ENCODE results near the gene METTL6.
A peak's percentile ranks its signal among the peaks of the same experiment; 100 is the strongest.
"Not testable (repeated sequence)": the region's sequence is repeated elsewhere in the genome, so short reads cannot be mapped to it uniquely, and the experiment has no call there.

METTL6 gene

DNA sequence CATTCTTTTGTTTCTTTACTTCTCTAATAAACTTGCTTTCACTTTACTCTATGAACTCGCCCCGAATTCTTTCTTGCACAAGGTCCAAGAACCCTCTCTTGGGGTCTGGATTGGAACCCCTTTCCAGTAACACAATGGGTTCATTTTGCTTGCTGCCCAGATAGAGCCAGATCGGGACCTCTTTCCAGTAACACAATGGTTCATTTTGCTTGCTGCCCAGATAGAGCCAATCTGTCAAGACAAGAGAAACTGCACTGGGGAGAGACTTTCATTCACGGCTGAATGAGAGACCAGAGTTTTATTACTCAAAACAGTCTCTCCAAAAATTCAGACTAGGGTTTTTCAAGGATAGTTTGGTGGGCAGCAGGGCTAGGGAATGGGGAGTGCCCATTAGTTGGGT is 25.4 kb downstream of the METTL6 start:
- DNase-seq = no peak

GRCh38 chr3:15399970-15400369 is 27.4 kb downstream of the METTL6 start:
- no peak for DNase-seq

GRCh38 chr3:15398731-15399133 is 28.6 kb downstream of the METTL6 start:
- DNase-seq = not testable (repeated sequence)

DNA sequence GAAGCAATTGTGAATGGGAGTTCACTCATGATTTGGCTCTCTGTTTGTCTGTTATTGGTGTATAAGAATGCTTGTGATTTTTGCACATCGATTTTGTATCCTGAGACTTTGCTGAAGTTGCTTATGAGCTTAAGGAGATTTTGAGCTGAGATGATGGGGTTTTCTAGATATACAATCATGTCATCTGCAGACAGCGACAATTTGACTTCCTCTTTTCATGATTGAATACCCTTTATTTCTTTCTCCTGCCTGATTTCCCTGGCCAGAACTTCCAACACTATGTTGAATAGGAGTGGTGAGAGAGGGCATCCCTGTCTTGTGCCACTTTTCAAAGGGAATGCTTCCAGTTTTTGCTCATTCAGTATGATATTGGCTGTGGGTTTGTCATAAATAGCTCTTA is 34.1 kb downstream of the METTL6 start:
- DNase-seq = not testable (repeated sequence)

DNA sequence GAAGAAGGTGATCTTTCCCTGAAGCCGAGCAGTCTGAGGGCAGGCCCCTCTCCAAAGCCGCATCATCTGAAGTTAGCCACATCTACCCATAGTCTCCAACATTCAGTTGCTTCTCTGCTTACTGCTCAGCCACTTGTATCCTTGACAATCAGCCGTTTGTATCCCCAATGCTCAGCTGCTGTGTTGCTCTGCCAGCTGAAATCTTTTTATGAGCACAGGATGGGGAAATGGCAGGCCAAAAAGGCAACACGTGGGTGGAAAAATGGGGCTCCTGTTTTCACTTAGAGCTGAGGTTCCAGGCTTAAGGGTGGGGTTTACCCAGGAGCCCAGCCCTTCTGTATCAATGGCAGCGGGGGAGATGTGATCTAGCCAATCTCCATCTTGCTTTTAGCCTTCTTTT is 36.3 kb downstream of the METTL6 start:
- no peak for DNase-seq

GRCh38 chr3:15390460-15390859 is 36.9 kb downstream of the METTL6 start:
- no peak for DNase-seq

DNA sequence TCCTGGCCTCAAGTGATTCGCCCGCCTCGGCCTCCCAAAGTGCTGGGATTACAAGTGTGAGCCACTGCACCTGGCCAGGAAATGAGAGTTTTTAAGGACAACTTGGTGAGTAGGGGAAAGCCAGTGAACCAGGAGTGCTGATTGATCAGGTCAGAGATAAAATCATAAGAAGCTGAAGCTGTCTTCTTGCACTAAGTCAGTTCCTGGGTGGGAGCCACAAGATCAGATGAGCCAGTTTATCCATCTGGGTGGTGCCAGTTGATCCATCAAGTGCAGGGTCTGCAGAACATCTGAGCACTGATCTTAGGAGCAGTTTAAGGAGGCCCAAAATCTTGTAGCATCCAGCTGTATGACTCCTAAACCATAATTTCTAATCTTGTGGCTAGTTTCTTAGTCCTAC is 39.0 kb downstream of the METTL6 start:
- DNase-seq = not testable (repeated sequence)

DNA sequence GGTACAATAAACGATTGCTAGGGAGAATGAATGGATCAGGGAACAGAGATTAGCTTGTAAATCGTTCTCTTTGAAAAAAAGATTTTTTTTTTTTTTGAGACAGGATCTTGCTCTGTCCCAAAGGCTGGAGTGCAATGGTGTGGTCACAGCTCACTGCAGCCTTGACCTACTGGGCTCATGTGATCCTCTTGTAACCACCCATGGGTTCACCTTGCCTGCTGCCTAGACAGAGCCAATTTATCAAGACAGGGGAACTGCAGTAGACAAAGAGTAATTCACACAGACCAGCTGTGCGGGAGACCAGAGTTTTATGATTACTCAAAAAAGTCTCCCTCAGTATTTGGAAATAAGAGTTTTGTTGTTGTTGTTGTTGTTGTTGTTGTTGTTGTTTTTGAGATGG is 39.6 kb downstream of the METTL6 start:
- no peak for DNase-seq

DNA sequence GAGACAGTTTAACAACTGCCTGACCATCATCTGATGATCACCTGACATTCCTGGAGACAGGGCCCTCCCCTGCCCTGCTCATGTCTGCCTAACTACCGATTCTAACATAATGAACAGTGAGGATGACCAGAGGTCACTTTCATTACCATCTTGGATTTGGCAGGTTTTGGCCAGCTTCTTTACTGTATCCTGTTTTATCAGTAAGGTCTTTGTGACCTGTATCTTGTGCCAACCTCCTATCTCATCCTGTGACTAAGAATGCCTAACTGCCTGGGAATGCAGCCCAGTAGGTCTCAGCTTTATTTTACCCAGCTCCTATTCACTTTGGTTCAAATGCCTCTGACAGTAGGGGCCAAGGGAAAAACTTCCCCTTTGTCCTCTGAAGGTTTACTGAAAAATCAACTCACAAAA is 40.2 kb downstream of the METTL6 start:
- DNase-seq = no peak

DNA sequence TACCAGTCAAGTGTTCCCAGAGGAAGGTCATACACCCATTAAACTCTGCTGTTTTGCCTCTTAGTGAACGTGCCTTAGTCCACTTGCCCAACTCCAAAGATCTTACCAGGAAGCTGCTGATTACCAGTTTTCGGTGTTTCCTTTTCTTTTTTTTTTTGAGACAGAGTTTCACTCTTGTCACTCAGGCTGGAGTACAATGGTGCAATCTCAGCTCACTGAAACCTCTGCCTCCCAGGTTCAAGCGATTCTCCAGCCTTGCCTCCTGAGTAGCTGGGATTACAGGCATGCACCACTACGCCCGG is 40.7 kb downstream of the METTL6 start:
- not testable (repeated sequence) for DNase-seq

DNA sequence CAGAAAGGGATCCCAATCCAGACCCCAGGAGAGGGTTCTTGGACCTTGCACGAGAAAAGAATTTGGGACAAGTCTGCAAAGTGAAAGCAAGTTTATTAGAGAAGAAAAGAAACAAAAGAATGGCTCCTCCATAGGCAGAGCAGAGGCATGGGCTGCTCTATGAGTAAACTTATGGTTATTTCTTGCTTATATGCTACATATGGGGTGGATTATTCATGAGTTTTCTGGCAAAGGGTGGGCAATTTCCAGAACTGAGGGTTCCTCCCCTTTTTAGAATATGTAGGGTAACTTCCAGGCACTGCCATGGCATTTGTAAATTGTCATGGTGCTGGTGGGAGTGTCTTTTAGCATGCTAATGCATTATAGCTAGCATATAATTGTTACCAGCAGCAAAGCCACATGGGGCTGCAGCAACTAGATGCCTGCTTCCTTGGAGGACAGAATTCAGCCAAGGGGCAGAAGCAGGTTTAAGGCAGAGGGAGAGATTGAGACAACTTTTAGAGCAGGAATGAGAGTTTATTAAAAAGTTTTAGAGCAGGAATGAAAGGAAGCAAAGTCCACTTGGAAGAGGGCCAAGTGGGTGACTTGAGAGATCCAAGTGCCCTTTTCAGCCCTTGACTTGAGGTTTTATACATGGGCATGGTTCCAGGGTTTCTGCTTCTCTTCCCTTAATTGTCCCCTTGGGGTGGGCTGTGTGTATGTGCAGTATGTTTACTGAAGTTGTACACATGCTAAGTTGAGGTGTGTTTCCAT is 41.3 kb downstream of the METTL6 start:
- DNase-seq = no peak

GRCh38 chr3:15385238-15385695 is 42.1 kb downstream of the METTL6 start:
- not testable (repeated sequence) for DNase-seq

DNA sequence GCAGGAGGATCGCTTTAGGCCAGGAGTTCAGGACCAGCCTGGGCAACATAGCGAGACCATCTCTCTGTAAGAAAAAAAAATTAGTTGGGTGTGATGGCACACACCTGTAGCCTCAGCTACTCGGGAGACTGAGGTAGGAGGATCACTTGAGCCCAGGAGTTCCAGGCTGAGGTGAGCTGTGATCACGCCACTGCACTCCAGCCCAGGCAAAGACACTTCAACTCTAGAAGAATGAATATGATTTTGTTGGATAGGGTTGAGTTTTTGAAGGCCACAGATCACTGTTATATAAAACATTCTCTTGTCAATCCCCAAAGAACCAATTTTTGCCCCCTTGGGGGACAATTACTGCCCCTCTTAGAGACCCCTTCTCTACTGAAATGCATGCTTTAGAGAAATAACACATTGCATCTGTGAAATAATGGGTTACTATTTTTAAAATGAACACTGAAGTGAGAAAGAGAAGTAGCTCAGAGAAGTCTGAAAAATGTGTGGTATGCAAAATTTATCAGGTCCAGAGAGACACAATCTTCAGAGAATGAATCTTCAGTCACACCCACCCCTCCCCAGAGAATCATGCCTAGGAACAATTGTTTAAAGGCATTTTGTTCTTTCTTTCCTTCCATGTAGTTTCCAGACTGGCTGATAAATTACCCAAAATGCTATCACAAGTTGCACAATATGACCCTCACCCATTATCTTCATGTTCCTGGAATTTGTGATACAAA is 42.7 kb downstream of the METTL6 start:
- no peak for DNase-seq

DNA sequence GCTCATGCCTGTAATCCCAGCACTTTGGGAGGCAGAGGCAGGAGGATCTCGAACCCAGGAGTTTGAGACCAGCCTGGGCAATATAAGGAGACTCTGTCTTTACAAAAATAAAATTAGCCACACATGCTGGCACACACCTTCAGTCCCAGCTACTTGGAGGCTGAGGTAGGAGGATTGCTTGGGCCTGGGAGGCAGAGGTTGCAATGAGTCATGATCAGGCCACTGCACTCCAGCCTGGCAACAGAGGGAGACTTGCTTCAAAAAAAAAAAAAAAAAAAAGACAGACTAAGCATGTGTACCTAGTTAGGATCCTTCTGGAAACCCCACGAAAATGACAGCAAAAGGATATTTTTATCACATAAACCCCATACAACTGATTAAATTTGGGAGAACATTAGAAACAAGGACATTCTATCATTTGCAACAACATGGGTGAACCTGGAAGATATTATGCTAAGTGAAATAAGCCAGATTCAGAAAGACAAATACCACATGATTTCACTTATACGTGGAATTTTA is 44.9 kb downstream of the METTL6 start:
- no peak for DNase-seq

DNA sequence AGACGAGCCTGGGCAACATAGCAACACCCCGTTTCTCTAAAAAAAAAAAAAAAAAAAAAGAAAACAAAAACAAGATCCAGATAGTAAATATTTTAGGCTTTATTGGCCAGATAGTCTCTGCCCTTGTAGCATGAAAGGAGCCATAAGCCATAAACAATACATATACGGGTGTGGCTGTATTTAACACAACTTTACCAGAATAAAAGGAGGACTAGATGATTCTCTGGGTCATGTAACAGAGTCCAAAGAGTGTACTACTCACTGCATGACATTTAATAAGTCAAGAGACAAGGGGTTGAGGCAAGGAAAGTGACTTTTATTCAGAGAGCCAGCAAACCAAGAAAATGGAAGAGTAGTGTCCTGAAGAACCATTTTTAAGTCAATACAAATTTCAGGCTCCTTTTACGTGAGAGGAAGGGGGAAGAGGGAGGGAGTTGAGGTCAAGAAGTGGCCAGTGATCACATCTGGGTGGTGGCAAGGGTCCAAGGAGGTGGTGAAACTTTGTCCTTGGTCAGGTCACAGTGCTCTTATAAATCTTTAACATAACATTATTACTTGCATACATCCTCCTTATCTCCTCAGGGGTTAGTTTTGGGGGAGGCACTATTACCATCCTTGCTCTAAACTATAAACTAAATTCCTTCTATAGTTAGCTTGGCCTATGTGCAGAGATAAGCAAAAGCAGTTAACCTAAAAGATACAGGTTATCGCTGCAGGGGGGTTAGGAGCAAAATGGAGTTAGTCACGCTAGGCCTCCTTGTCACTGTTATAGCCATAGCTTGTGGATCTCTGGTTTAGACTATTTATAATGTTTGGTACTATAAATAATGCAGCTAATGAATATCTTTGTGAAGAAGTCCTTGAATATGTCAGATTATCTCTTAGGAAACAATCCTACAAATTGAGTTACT is 46.1 kb downstream of the METTL6 start:
- no peak for DNase-seq

DNA sequence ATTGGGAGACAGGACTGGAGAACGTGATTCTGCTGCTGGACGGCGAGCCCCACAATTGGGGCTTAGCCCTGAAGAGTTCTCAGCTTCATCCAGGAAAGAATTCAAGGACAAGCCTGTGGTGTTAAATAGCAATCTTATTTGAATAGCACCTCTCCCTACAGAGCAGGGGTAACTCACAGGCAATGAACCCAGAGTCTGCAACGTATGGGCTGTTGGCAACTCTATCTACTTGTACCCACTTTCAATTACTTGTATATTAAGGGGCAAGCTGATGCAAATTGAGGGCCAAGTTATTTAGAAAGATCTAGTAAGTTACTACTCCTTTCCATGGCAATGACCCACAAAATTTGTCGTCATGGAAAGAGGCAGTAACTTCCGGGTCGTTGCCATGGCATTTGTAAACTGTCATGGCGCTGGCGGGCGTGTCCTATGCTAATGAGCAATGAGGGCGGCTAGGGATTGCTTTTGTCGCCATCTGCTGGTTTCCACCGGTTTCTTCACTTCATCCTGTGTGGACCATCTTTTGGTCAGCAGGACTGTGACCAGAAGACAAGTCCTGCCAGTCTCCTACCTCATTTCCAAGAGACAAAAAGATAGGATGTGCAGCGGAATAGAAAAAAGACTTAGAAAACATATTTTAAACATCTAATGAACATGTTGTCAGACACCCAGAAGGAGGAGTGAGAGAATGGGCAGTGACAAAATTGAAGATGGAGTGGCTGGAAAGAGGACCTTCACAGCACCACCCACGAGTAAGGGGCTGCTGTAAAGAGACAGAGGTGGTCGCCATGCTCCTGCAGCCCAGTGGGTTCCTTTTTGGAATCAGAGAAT is 49.2 kb downstream of the METTL6 start:
- DNase-seq = peak; percentile 83 to 93

- DNase-seq = no peak
These were observed 51.8 kb downstream of the METTL6 start for GRCh38 chr3:15375461-15376000.

DNA sequence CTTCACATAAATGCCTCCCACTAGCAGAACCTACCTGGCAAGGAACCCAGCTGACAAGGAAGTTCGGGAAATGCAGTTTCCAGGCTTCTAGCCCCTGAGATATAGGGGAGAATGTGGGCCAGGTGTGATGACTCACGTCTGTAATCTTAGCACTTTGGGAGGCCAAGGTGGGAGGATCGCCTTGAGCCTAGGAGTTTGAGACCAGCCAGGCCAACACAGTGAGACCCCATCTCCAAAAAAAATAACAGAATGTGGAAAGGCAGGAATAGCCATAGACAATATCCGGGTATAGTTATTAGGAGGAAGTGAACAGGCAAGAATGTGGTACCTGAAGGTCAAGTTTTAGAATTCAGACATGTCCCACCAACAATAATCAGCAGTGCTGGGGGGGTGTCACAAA is 54.4 kb downstream of the METTL6 start:
- DNase-seq = no peak

DNA sequence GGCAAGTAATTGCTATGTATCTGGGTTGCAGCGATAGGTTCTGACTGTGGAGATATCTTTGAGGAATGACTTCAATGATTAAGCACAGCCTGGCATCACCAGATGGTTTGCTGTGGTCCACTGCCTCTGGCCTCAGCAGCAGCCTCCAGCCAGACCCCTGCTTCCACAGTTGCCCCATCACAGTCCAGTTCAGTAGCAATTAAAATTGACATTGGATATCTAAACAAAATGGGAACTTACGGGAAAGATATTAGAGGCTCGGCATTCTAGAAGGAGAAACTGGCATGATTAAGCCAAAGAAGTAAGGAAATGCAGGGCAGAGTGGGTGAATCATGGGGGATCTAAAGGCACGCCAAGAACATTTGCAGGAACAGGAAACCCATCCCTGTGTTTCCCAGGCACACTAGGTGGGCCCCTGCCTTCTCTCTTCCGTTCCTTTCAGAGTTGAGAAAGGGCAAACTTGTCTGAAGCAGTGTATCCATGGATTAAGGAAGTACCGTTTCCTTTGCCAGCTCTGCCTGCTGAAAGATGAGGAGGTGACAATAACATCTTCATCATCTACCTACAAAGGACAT is 58.7 kb downstream of the METTL6 start:
- no peak for DNase-seq

DNA sequence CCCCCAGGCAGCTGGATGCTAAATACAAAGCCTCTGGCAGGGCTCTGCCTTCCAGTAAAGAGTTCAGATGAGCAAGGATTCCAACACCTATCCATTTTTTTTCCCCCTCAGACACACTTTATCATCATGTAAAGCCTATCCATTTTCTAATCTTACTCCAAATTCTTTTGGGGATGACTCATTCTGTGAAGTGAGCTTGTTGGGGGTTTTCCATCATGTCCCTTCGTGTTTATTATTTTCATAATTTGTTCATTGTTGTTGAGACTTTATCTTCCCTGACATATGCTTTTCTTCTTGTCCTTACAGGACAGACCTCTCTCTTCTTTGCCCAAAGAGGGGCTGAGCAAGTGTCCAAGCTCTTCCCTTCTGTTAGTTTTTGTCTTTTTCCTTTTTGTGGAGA is 60.3 kb downstream of the METTL6 start:
- no peak for DNase-seq

DNA sequence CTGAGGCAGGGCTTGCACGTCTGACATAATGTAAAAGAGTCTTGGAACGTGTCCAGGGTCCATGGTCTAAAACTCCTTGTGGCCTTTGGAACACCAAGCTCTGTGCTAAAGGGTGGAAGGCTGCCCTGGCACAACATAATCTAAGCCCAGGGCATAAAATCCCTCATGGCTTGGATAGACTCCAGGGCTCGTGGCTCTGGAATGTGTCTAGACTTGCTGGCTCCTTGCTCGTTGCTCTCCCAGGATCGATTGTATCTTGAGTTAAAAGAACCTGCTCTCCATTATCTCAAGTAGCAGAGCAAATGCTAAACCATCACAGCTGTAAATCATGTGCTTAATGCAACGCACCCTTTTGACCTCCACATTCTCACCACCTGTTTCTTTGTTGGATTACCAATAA is 63.3 kb downstream of the METTL6 start:
- DNase-seq = not testable (repeated sequence)
